Keratinocyte (primary cell): ENCODE results near the gene CMKLR1. TPM values are rescaled to one million over a fixed set of nuclear protein-coding genes. Genes with fewer than 3 reads are reported as not detected.

Experiments
- DNase-seq: peaks from one replicate; pipeline ENCODE4 v3.0.0-alpha.2; 2011; ENCODE audit warnings: low read depth, missing footprints, low spot score
- FAIRE-seq: peaks from 2 replicates; lab custom pipeline; 2011; peaks lifted over from hg19 to GRCh38; lab: Jason Lieb, UNC
- H2AFZ ChIP-seq: 2 replicates; pipeline ENCODE4 v1.6.0; 2012; ENCODE audit warnings: low read length, control low read depth, inconsistent platforms; ENCODE audit not compliant: control insufficient read depth
- H3K27ac ChIP-seq: 2 replicates; pipeline ENCODE4 v1.5.1; 2011; ENCODE audit warnings: low read length; ENCODE audit not compliant: control insufficient read depth, insufficient read depth
- H3K27me3 ChIP-seq: 3 replicates; pipeline ENCODE4 v1.6.0; 2011; ENCODE audit warnings: low read length; ENCODE audit not compliant: control insufficient read depth, insufficient read depth; ENCODE audit errors: extremely low read depth
- H3K36me3 ChIP-seq, 2 experiments: 2 replicates in 1 of 2; 3 replicates in 1 of 2; pipeline ENCODE4 v1.5.1; 2011; ENCODE audit warnings: low read length in 2 of 2, mild to moderate bottlenecking in 1 of 2; ENCODE audit not compliant: control insufficient read depth in 2 of 2, insufficient read depth in 2 of 2; ENCODE audit errors: extremely low read depth in 1 of 2
- H3K4me1 ChIP-seq: 3 replicates; pipeline ENCODE4 v1.5.1; 2011; ENCODE audit warnings: low read length; ENCODE audit not compliant: control insufficient read depth, insufficient read depth; ENCODE audit errors: extremely low read depth
- H3K4me2 ChIP-seq: 3 replicates; pipeline ENCODE4 v1.6.0; 2011; ENCODE audit warnings: low read depth, low read length; ENCODE audit not compliant: control insufficient read depth, insufficient read depth; ENCODE audit errors: extremely low read depth
- H3K4me3 ChIP-seq, 3 experiments: fragments of 200-600 bp in 1 of 3; sonication (generic) in 1 of 3; 2 replicates in 2 of 3; 3 replicates in 1 of 3; pipeline ENCODE4 v1.5.1; 2011 to 2016; ENCODE audit warnings: low read length in 3 of 3, mild to moderate bottlenecking in 3 of 3, control low read depth in 2 of 3, inconsistent platforms in 1 of 3, low read depth in 1 of 3, mixed read lengths in 1 of 3, mixed run types in 1 of 3, moderate library complexity in 1 of 3; ENCODE audit not compliant: control insufficient read depth in 2 of 3, insufficient read depth in 2 of 3; ENCODE audit errors: extremely low read depth in 1 of 3
- H3K79me2 ChIP-seq: 2 replicates; pipeline ENCODE4 v1.6.0; 2012; ENCODE audit warnings: low read length; ENCODE audit not compliant: control insufficient read depth, insufficient read depth
- H3K9ac ChIP-seq: 3 replicates; pipeline ENCODE4 v1.6.0; 2011; ENCODE audit warnings: low read length; ENCODE audit not compliant: control insufficient read depth, insufficient read depth; ENCODE audit errors: extremely low read depth
- H3K9me1 ChIP-seq: 3 replicates; pipeline ENCODE4 v1.6.0; 2011; ENCODE audit warnings: low read length; ENCODE audit not compliant: control insufficient read depth, insufficient read depth; ENCODE audit errors: extremely low read depth
- H3K9me3 ChIP-seq: 2 replicates; pipeline ENCODE4 v1.5.1; 2012; ENCODE audit warnings: low read depth, low read length; ENCODE audit not compliant: control insufficient read depth
- H4K20me1 ChIP-seq: 3 replicates; pipeline ENCODE4 v1.6.0; 2011; ENCODE audit warnings: low read length; ENCODE audit not compliant: control insufficient read depth, insufficient read depth; ENCODE audit errors: extremely low read depth
- EZH2 ChIP-seq: IDR thresholded peaks from one replicate; pipeline ENCODE4 v1.6.1; 2012; ENCODE audit warnings: inconsistent platforms, mild to moderate bottlenecking, low read length, moderate library complexity
- dilution Hi-C: fragments of 300-500 bp; cut with MboI; formaldehyde crosslinking; loops from one replicate; pipeline ENCODE4 v1.7.0; 2020; ENCODE audit warnings: low sequenced_read_pairs; ENCODE audit not compliant: extremely low pct_ligation_motif_present
- polyA plus RNA-seq, 5 experiments: library from polyadenylated mRNA; depleted of rRNA in 3 of 5; stranded (reverse) in 3 of 5; stranded (forward) in 1 of 5; unstranded in 1 of 5; fragments of >200 nt; gene quantifications; 1 replicate in 1 of 5; 2 replicates in 3 of 5; 3 replicates in 1 of 5; pipeline versions ENCODE4 v1.2.1 to v1.2.3, GENCODE V29; 2011 to 2012; ENCODE audit warnings: missing spikeins in 2 of 5, low read depth in 1 of 5, low replicate concordance in 1 of 5
- TF ChIP-seq, protein P1 (sequence below), 3 experiments: IDR thresholded peaks in 1 of 3; conservative IDR thresholded peaks in 1 of 3; optimal IDR thresholded peaks in 1 of 3; 2 replicates in 2 of 3; 3 replicates in 1 of 3; pipeline versions ENCODE3 to v1.5.1; 2011; ENCODE audit warnings: low read length in 3 of 3, mild to moderate bottlenecking in 3 of 3, moderate library complexity in 2 of 3, control low read depth in 1 of 3, inconsistent platforms in 1 of 3; ENCODE audit not compliant: insufficient read depth in 2 of 3; ENCODE audit errors: extremely low read depth in 1 of 3

The CMKLR1 gene
- polyA plus RNA-seq, 1 donor (not counting 4 experiments of a cell fraction or from before 2014, with no cell fraction given), result not detected

GRCh38 chr12:108333898-108334699 lies 5.0 kb downstream of the CMKLR1 start:
- Histone ChIP-seq H3K9me1 (no peaks in the 10 kb centered on the region), H3K27ac (no peak overlapping the region), H3K36me3 (no peaks in the 10 kb centered on the region), H3K4me3 (no peak overlapping the region), H3K9ac (no peak overlapping the region), H3K4me2 (no peak overlapping the region), H3K79me2 (no peaks in the 10 kb centered on the region), H3K27me3 (peaks cover 4% of the 10 kb centered on the region), H2AFZ (no peak overlapping the region), H3K4me1 (no peaks in the 10 kb centered on the region), H4K20me1 (no peaks in the 10 kb centered on the region), H3K9me3 (no peaks in the 10 kb centered on the region)
- dilution Hi-C loops, result no loop called here
- TF ChIP-seq, protein P1, sequence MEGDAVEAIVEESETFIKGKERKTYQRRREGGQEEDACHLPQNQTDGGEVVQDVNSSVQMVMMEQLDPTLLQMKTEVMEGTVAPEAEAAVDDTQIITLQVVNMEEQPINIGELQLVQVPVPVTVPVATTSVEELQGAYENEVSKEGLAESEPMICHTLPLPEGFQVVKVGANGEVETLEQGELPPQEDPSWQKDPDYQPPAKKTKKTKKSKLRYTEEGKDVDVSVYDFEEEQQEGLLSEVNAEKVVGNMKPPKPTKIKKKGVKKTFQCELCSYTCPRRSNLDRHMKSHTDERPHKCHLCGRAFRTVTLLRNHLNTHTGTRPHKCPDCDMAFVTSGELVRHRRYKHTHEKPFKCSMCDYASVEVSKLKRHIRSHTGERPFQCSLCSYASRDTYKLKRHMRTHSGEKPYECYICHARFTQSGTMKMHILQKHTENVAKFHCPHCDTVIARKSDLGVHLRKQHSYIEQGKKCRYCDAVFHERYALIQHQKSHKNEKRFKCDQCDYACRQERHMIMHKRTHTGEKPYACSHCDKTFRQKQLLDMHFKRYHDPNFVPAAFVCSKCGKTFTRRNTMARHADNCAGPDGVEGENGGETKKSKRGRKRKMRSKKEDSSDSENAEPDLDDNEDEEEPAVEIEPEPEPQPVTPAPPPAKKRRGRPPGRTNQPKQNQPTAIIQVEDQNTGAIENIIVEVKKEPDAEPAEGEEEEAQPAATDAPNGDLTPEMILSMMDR (optimal IDR thresholded peaks at IDR 0.05 in 1 of 3, IDR thresholded peaks at IDR 0.05 in 1 of 3, conservative IDR thresholded peaks at IDR 0.05 in 1 of 3; ENCODE audit: extremely low read depth in 1 of 3, insufficient read depth in 2 of 3, low read length in 3 of 3), result no peak
- TF ChIP-seq EZH2, result no peak
- no peak for FAIRE-seq
- DNase-seq, result no peak

DNA sequence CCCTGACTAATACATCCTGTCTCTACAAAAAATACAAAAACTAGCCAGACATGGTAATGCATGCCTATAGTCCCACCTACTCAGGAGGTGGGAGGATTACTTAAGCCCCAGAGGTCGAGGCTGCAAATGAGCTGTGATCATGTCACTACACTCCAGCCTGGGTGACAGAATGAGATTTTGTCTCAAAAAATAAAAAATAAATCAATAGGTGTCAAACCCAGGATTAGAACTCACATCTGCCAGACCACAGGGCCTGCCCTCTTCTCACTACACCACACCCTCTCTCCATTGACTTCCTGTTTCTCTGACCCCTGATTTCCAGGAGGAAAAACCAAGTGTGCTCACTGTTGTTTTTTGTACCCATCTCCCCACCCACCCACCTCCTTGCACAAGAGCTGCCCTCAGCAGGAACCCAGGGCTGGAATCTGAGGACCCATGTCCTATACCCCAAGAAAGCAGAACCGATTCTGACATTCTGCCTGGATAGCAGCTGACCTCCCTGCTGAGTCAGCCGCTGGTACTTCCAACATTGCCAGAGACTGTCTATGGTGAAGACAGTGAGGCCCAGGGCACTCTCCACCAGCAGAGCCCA lies 6.2 kb downstream of the CMKLR1 start:
- dilution Hi-C loops, result no loop called here
- Histone ChIP-seq H3K9me3 (no peaks in the 10 kb centered on the region), H3K4me2 (no peak overlapping the region), H3K79me2 (no peaks in the 10 kb centered on the region), H4K20me1 (no peaks in the 10 kb centered on the region), H3K36me3 (no peaks in the 10 kb centered on the region), H2AFZ (no peak overlapping the region), H3K9ac (no peak overlapping the region), H3K27me3 (no peaks in the 10 kb centered on the region), H3K4me3 (no peak overlapping the region), H3K4me1 (no peaks in the 10 kb centered on the region), H3K27ac (no peak overlapping the region), H3K9me1 (no peaks in the 10 kb centered on the region)
- TF ChIP-seq, protein P1 (optimal IDR thresholded peaks at IDR 0.05 in 1 of 3, IDR thresholded peaks at IDR 0.05 in 1 of 3, conservative IDR thresholded peaks at IDR 0.05 in 1 of 3; ENCODE audit: extremely low read depth in 1 of 3, insufficient read depth in 2 of 3, low read length in 3 of 3), result no peak
- no peak for TF ChIP-seq EZH2
- no peak for FAIRE-seq
- DNase-seq, result no peak
